Ectodermal cell (in vitro differentiated cells): ENCODE data around the gene ANKDD1B.

ENCODE experiments used
- H3K27ac ChIP-seq: 2 replicates; pipeline ENCODE4 v1.7.0; 2013; ENCODE audit warnings: mild to moderate bottlenecking, low read depth, low read length; ENCODE audit not compliant: insufficient read depth, poor library complexity, severe bottlenecking
- H3K27me3 ChIP-seq: 2 replicates; pipeline ENCODE4 v1.7.0; 2013; ENCODE audit warnings: mild to moderate bottlenecking, low read length; ENCODE audit not compliant: insufficient read depth, control insufficient read depth, poor library complexity, severe bottlenecking
- H3K36me3 ChIP-seq: one replicate; pipeline ENCODE4 v1.7.0; 2013; ENCODE audit warnings: low read length; ENCODE audit not compliant: control insufficient read depth, insufficient read depth
- H3K4me1 ChIP-seq: one replicate; pipeline ENCODE4 v1.7.0; 2013; ENCODE audit warnings: low read length; ENCODE audit not compliant: control insufficient read depth, insufficient read depth
- H3K4me3 ChIP-seq: 2 replicates; pipeline ENCODE4 v1.7.0; 2013; ENCODE audit warnings: low read depth, low read length, control low read depth; ENCODE audit not compliant: insufficient read depth
- H3K9me3 ChIP-seq: 2 replicates; pipeline ENCODE4 v1.7.0; 2013; ENCODE audit warnings: mild to moderate bottlenecking, low read length, moderate library complexity; ENCODE audit not compliant: control insufficient read depth
- WGBS, 2 experiments: methylation state at CpG; one replicate each; pipeline ENCODE4 v1.1.7; 2013; ENCODE audit warnings: missing lambda C conversion rate in 2 of 2; 5-methylcytosine and 5-hydroxymethylcytosine counted together

ANKDD1B gene

GRCh38 chr5:75632321-75632720 lies 21.1 kb downstream of the ANKDD1B start:
- WGBS, 2 experiments, result 44 to 47% methylated on average over 1 of the region's 1 CpG
- Histone ChIP-seq H3K27me3 (no peaks in the 10 kb centered on the region), H3K4me1 (no peaks in the 10 kb centered on the region), H3K36me3 (no peaks in the 10 kb centered on the region), H3K9me3 (no peaks in the 10 kb centered on the region), H3K27ac (no peak overlapping the region), H3K4me3 (no peak overlapping the region)

GRCh38 chr5:75637949-75638348 lies 26.7 kb downstream of the ANKDD1B start:
- 87 to 100% methylated on average over 1 of the region's 1 CpG for WGBS, 2 experiments
- H3K27me3 ChIP-seq, result no peaks in the 10 kb centered on the region
- no peaks in the 10 kb centered on the region for H3K9me3 ChIP-seq
- no peaks in the 10 kb centered on the region for H3K4me1 ChIP-seq
- H3K36me3 ChIP-seq, result no peaks in the 10 kb centered on the region
- no peak overlapping the region for H3K27ac ChIP-seq
- H3K4me3 ChIP-seq, result no peak overlapping the region

GRCh38 chr5:75639535-75640311 lies 28.5 kb downstream of the ANKDD1B start:
- Histone ChIP-seq H3K27me3 (no peaks in the 10 kb centered on the region), H3K27ac (no peak overlapping the region), H3K9me3 (no peaks in the 10 kb centered on the region), H3K4me3 (no peak overlapping the region), H3K4me1 (no peaks in the 10 kb centered on the region), H3K36me3 (no peaks in the 10 kb centered on the region)
- 83 to 88% methylated on average over 2 of the region's 3 CpGs for WGBS, 2 experiments

- no peak overlapping the region for H3K27ac ChIP-seq
- no peak overlapping the region for H3K4me3 ChIP-seq
- no peaks in the 10 kb centered on the region for H3K9me3 ChIP-seq
- no peaks in the 10 kb centered on the region for H3K4me1 ChIP-seq
- no peaks in the 10 kb centered on the region for H3K27me3 ChIP-seq
- no peaks in the 10 kb centered on the region for H3K36me3 ChIP-seq
Observed at GRCh38 chr5:75640395-75640794, 29.1 kb downstream of the ANKDD1B start.

GRCh38 chr5:75640826-75641225 lies 29.6 kb downstream of the ANKDD1B start:
- no peaks in the 10 kb centered on the region for H3K9me3 ChIP-seq
- H3K4me1 ChIP-seq, result no peaks in the 10 kb centered on the region
- H3K27me3 ChIP-seq, result no peaks in the 10 kb centered on the region
- H3K27ac ChIP-seq, result no peak overlapping the region
- H3K4me3 ChIP-seq, result no peak overlapping the region
- WGBS, 2 experiments, result 95 to 98% methylated on average over 2 of the region's 2 CpGs
- no peaks in the 10 kb centered on the region for H3K36me3 ChIP-seq

GRCh38 chr5:75648712-75649111 lies 37.5 kb downstream of the ANKDD1B start:
- H3K36me3 ChIP-seq, result no peaks in the 10 kb centered on the region
- H3K27ac ChIP-seq, result no peak overlapping the region
- H3K9me3 ChIP-seq, result no peaks in the 10 kb centered on the region
- no peaks in the 10 kb centered on the region for H3K27me3 ChIP-seq
- no peaks in the 10 kb centered on the region for H3K4me1 ChIP-seq
- no peak overlapping the region for H3K4me3 ChIP-seq
- WGBS, 2 experiments, result 93 to 100% methylated on average over 2 of the region's 2 CpGs

- Histone ChIP-seq H3K9me3 (no peaks in the 10 kb centered on the region), H3K36me3 (no peaks in the 10 kb centered on the region), H3K4me1 (peaks cover 3% of the 10 kb centered on the region), H3K27me3 (no peaks in the 10 kb centered on the region), H3K27ac (no peak overlapping the region), H3K4me3 (no peak overlapping the region)
- WGBS, 2 experiments, result 90 to 91% methylated on average over 4 of the region's 4 CpGs
Observed at GRCh38 chr5:75651575-75652238, 40.5 kb downstream of the ANKDD1B start.

GRCh38 chr5:75653521-75653920 lies 42.3 kb downstream of the ANKDD1B start:
- Histone ChIP-seq H3K9me3 (no peaks in the 10 kb centered on the region), H3K36me3 (no peaks in the 10 kb centered on the region), H3K27me3 (no peaks in the 10 kb centered on the region), H3K4me3 (no peak overlapping the region), H3K27ac (no peak overlapping the region), H3K4me1 (peaks cover 3% of the 10 kb centered on the region)
- WGBS, 2 experiments, result 86 to 96% methylated on average over 2 of the region's 2 CpGs

- Histone ChIP-seq H3K27me3 (no peaks in the 10 kb centered on the region), H3K36me3 (no peaks in the 10 kb centered on the region), H3K9me3 (no peaks in the 10 kb centered on the region), H3K4me3 (no peak overlapping the region), H3K4me1 (peaks cover 3% of the 10 kb centered on the region), H3K27ac (no peak overlapping the region)
- WGBS, 2 experiments, result 91 to 94% methylated on average over 19 of the region's 19 CpGs
Observed at GRCh38 chr5:75654693-75655295, 43.5 kb downstream of the ANKDD1B start.

- no peaks in the 10 kb centered on the region for H3K9me3 ChIP-seq
- H3K4me3 ChIP-seq, result no peak overlapping the region
- peaks cover 3% of the 10 kb centered on the region for H3K4me1 ChIP-seq
- no peaks in the 10 kb centered on the region for H3K27me3 ChIP-seq
- WGBS, 2 experiments, result 79 to 80% methylated on average over 9 of the region's 9 CpGs
- no peak overlapping the region for H3K27ac ChIP-seq
- no peaks in the 10 kb centered on the region for H3K36me3 ChIP-seq
Observed at GRCh38 chr5:75656311-75657003, 45.2 kb downstream of the ANKDD1B start.
